ENCODE results near the gene CAPN13. TPM values are rescaled to one million over a fixed set of nuclear protein-coding genes. Genes with fewer than 3 reads are reported as not detected.

Gene CAPN13
- total RNA-seq, 2 donors from 2014 or later, result 1.1 TPM; not detected in 1

DNA sequence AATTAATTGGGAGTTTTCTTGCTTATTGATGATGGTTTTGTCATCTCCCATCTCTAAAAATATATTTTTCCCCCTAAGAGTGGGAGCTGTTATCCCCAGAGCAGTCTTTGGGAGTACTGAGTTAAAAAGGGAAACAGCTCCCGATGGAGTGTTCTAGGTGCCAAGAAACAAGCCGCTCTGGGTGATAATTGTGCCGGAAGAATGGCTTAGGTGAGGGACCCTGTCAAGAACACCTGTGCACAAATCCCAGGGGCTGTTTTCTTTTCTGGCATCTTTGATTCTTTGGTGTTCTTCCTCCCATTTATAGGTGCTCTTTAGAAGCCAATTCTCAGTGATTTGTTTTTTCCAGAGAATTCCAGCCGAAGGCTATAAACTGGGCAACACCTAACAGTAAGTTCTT lies 1.4 kb upstream of the CAPN13 start:
- Histone ChIP-seq H3K27ac (no peak overlapping the region), H3K9me3 (no peaks in the 10 kb centered on the region), H3K4me3 (no peak overlapping the region), H3K36me3 (no peaks in the 10 kb centered on the region), H3K27me3 (replicated peaks; ENCODE audit: insufficient read depth) (no peaks in the 10 kb centered on the region), H3K4me1 (ENCODE audit: control insufficient read depth in 1 of 2, low read depth in 2 of 2) (peaks cover 0 to 2% of the 10 kb centered on the region in 2 donors)
- ATAC-seq (ENCODE audit: insufficient number of reproducible peaks, low FRiP score, low read depth) (no peak), DNase-seq (ENCODE audit: low spot score) (no peak)
- TF ChIP-seq, protein P1, sequence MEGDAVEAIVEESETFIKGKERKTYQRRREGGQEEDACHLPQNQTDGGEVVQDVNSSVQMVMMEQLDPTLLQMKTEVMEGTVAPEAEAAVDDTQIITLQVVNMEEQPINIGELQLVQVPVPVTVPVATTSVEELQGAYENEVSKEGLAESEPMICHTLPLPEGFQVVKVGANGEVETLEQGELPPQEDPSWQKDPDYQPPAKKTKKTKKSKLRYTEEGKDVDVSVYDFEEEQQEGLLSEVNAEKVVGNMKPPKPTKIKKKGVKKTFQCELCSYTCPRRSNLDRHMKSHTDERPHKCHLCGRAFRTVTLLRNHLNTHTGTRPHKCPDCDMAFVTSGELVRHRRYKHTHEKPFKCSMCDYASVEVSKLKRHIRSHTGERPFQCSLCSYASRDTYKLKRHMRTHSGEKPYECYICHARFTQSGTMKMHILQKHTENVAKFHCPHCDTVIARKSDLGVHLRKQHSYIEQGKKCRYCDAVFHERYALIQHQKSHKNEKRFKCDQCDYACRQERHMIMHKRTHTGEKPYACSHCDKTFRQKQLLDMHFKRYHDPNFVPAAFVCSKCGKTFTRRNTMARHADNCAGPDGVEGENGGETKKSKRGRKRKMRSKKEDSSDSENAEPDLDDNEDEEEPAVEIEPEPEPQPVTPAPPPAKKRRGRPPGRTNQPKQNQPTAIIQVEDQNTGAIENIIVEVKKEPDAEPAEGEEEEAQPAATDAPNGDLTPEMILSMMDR (IDR thresholded peaks at IDR 0.05), result no peak

DNA sequence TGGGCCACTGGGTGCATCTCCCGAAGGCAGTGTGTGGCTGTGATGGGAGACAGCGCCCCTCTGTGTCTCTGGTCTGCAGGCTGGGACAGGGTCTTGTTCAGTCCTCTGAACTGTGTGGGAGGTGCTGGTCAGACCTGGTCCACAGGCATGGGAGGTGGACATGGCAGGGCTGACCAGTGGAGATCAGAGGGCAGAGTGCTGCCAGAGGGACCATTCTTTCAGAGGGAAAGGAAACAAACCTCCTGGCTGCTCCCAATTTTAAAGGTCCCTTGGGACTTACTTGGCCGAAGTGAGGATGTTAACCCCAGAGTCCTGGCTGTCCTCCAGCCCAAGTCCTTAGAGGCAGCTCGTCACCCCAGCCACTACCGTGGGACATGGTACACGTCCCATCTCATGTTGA lies 4.0 kb downstream of the CAPN13 start:
- Histone ChIP-seq H3K27me3 (replicated peaks; ENCODE audit: insufficient read depth) (no peaks in the 10 kb centered on the region), H3K4me3 (no peak overlapping the region), H3K36me3 (no peaks in the 10 kb centered on the region), H3K27ac (no peak overlapping the region), H3K4me1 (ENCODE audit: control insufficient read depth in 1 of 2, low read depth in 2 of 2) (peaks cover 0 to 11% of the 10 kb centered on the region in 2 donors), H3K9me3 (no peaks in the 10 kb centered on the region)
- TF ChIP-seq, protein P1 (IDR thresholded peaks at IDR 0.05), result no peak
- no peak for ATAC-seq (ENCODE audit: insufficient number of reproducible peaks, low FRiP score, low read depth)
- no peak for DNase-seq (ENCODE audit: low spot score)

DNA sequence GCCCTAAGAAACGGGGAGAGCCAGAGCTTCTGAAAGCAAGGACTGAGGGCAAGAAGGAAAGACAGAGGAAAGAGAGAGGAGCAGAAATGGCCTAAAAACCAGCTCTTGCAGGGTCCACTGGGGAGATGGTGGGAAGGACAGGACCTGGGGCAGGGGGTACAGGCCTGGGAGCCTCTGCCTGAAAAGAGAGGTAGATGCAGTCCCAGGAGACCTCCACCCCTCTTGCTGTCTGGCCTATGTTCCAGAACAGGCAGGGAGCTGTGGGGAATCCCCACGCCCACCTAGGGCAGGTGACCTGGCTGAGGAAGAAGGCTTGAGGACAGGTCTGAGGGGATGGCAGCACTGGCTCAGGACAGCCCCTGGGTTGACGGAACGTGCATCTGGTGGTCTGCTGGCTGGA lies 4.6 kb downstream of the CAPN13 start:
- Histone ChIP-seq H3K36me3 (no peaks in the 10 kb centered on the region), H3K9me3 (no peaks in the 10 kb centered on the region), H3K4me1 (ENCODE audit: control insufficient read depth in 1 of 2, low read depth in 2 of 2) (peaks cover 0 to 11% of the 10 kb centered on the region in 2 donors), H3K27me3 (replicated peaks; ENCODE audit: insufficient read depth) (no peaks in the 10 kb centered on the region), H3K27ac (no peak overlapping the region), H3K4me3 (no peak overlapping the region)
- TF ChIP-seq, protein P1 (IDR thresholded peaks at IDR 0.05), result no peak
- DNase-seq (ENCODE audit: low spot score) (no peak), ATAC-seq (ENCODE audit: insufficient number of reproducible peaks, low FRiP score, low read depth) (no peak)

GRCh38 chr2:30801821-30802455 lies 5.3 kb downstream of the CAPN13 start:
- H3K27me3 ChIP-seq (replicated peaks; ENCODE audit: insufficient read depth), result no peaks in the 10 kb centered on the region
- TF ChIP-seq, protein P1 (IDR thresholded peaks at IDR 0.05), result no peak
- no peak for ATAC-seq (ENCODE audit: insufficient number of reproducible peaks, low FRiP score, low read depth)
- no peaks in the 10 kb centered on the region for H3K9me3 ChIP-seq
- DNase-seq (ENCODE audit: low spot score), result no peak
- no peak overlapping the region for H3K27ac ChIP-seq
- H3K4me1 ChIP-seq (ENCODE audit: control insufficient read depth in 1 of 2, low read depth in 2 of 2), result peaks cover 0 to 11% of the 10 kb centered on the region in 2 donors
- H3K4me3 ChIP-seq, result no peak overlapping the region
- no peaks in the 10 kb centered on the region for H3K36me3 ChIP-seq

GRCh38 chr2:30800159-30800558 lies 7.1 kb downstream of the CAPN13 start:
- no peak for DNase-seq (ENCODE audit: low spot score)
- no peak overlapping the region for H3K27ac ChIP-seq
- H3K4me1 ChIP-seq (ENCODE audit: control insufficient read depth in 1 of 2, low read depth in 2 of 2), result peaks cover 0 to 11% of the 10 kb centered on the region in 2 donors
- no peak for ATAC-seq (ENCODE audit: insufficient number of reproducible peaks, low FRiP score, low read depth)
- no peaks in the 10 kb centered on the region for H3K27me3 ChIP-seq (replicated peaks; ENCODE audit: insufficient read depth)
- no peak overlapping the region for H3K4me3 ChIP-seq
- no peaks in the 10 kb centered on the region for H3K36me3 ChIP-seq
- H3K9me3 ChIP-seq, result no peaks in the 10 kb centered on the region
- TF ChIP-seq, protein P1 (IDR thresholded peaks at IDR 0.05), result no peak

Measured in thoracic aorta (tissue), 2 donors.